Measurements from ENCODE around the gene SPHK1.
A peak's percentile ranks its signal among the peaks of the same experiment; 100 is the strongest.

The SPHK1 gene

DNA sequence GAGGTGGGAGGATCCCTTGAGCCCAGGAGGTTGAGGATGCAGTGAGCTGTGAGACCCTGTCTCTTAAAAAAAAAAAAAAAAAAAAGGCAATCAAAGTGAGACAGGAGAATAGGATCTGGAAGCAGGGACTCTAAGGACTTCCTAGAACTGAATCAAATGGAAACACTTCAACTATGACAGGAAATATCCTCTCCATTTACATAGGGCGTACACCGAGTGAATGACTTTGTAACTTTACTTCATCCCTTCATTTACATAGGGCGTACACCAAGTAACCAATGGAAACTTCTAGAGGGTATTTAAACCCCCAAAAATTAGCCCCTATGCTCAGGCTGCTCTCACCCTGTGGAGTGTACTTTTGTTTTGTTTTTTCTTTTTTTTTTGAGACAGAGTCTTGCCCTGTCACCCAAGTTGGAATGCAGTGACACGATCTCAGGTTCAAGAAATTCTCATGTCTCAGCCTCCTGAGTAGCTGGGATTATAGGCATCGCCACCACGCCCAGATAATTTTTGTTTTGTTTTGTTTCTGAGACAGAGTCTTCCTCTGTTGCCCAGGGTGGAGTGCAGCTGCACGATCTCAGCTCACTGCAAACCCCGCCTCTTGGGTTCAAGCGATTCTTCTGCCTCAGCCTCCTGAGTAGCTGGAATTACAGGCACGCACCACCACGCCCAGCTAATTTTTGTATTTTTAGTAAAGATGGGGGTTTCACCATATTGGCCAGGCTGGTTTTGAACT is 21.1 kb upstream of the SPHK1 start:
- DNase-seq = no peak

DNA sequence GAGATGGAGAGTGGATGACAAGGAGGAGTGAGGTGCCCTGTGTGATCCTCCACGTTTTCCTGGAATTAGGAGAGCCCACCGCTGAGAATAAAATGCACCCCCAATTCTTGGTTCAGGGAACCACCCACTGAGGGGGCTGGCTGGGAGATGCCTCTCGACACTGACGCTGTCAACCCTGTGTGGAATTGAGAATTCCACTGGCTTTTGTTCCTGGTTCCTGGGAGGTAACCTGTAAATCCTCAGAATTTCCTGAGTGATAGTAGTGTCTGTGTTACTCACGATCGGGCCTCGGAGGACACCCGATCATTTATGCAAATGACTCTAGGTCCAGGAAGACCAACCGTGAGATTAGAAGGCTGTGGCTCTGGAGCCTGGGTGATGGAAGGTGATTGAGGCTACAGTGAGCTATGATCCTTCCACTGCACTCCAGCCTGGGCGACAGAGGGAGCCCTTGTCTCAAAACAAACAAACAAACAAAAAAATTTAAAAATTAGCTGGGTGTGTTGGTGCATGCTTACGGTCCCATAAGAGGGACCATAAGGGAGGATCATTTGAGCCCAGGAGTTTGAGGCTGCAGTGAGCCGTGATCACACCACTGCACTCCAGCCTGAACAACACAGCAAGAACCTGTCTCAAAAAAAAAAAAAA is 19.0 kb upstream of the SPHK1 start:
- DNase-seq = no peak

DNA sequence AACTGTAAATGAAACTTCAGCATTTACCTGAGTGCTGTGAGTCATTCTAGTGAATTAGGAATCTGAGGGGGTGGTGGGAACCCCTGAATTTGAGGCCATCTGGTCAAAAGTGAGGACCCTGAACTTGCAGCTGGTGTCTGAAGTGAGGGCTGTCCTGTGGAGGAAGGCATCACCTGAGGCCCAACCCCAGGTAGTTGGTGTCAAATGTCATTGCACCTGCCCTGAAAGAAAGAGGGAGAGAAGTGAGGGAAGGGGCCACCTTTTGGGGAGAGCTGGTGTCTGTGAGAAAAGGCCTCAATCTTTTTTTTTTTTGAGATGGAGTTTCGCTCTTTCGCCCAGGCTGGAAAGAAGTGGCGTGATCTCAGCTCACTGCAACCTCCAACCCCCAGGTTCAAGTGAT is 18.2 kb upstream of the SPHK1 start:
- no peak for DNase-seq

DNA sequence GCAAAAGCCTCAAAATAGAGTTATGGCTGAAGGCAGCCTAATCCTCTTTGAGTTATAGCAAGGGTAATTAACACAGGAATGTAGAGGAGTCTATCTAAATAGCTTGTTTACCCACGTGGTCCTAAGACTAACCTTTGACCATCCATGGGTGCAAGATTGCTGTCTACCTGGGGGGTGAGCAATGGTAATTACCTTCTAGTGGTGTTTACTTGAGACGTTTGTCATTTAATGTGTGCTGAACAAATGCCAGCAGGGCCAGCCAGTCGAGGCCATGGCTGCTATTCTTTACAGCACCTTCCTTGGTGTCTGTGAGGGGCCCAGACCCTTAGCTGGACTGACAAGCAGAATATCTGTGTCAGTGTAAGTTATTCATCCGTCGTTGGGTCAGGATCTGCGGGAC is 16.8 kb upstream of the SPHK1 start:
- DNase-seq = no peak

DNA sequence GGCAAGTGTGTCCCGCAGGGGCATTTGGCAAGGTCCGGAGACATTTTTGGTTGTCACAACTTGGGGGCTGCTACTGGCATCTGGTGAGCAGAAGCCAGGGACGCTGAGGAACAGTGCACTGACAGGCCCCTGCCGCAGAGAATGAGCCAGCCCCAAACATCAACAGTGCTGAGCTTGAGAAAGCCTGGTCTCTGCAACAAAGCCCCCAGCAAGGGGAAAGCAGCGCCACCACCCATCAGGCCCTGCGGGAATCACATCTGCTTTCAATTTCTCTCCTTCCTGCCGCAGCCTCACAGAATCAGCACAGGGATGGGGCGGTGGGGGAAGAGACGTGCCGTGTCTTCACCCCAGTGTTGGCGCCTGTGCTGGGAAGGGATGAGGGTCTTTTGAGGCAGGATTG is 15.9 kb upstream of the SPHK1 start:
- DNase-seq = no peak

DNA sequence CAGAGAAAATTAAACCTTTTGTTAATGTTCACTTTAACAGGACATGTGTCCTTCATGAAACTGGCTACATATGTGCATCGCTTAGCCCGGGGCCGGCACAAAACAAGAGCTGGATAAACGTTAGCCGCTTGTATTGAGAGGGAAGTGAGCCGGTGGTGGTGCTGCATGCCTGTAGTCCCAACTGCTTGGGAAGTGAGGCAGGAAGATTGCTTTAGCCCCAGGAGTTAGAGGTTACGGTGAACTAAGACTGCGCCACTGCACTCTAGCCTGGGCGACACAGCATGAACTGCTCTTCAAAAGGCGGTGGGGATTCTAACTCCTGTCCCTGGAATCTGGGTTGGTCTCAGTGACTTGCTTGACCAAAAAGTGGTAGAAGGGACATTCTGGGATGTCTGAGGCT is 15.0 kb upstream of the SPHK1 start:
- DNase-seq = no peak

DNA sequence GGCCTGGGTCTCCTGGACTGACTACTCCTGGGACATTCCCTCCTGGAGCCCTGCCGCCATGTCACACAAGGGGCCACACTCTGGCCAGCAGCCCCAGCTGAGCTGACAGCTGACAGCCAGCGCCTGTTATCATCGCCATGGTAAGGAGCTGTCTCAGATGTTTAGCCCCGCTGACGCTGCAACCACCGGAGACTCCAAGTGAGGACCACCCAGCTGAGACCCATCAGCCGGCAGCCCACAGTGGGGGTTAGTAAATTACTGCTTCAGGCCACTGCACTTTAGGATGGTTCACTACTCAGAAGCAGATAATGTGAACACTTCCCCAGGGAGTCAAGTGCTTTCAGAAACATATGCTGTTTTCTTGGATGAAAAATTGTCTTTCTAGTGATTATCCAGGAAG is 14.6 kb upstream of the SPHK1 start:
- no peak for DNase-seq

DNA sequence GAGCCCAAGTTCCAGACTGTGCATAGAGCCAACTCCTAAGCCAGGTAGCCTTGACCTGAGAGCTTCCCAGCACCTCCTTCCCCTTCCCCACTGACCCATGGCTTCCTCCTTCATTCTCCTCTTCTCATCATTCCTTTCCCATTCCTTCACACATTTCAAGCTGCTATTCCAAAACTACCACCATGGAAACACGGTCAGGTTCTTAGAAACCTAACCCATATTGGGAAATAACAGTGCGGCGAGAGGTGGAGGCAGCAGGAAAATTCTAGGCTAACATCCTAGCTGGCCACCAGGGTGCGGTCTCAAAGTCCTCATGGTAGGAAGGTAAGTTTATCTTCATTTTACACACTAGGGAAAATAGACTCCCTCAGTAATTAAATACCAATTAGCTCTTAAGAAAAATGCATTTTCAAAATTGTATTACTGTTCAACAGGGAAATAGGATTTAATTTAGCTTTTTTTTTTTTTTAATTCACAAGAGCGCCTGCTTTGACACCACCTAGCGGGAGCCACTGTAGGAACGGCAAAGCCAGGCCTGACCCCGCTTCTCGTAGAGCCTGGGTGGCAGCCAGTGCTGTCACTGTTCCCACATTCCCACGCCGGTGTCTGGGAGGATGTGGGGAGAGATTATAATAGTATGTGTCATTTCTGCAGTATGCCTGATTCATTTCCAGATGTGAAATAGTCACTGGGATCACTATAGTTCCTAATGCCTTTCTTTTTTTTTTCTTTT is 14.0 kb upstream of the SPHK1 start:
- no peak for DNase-seq

DNA sequence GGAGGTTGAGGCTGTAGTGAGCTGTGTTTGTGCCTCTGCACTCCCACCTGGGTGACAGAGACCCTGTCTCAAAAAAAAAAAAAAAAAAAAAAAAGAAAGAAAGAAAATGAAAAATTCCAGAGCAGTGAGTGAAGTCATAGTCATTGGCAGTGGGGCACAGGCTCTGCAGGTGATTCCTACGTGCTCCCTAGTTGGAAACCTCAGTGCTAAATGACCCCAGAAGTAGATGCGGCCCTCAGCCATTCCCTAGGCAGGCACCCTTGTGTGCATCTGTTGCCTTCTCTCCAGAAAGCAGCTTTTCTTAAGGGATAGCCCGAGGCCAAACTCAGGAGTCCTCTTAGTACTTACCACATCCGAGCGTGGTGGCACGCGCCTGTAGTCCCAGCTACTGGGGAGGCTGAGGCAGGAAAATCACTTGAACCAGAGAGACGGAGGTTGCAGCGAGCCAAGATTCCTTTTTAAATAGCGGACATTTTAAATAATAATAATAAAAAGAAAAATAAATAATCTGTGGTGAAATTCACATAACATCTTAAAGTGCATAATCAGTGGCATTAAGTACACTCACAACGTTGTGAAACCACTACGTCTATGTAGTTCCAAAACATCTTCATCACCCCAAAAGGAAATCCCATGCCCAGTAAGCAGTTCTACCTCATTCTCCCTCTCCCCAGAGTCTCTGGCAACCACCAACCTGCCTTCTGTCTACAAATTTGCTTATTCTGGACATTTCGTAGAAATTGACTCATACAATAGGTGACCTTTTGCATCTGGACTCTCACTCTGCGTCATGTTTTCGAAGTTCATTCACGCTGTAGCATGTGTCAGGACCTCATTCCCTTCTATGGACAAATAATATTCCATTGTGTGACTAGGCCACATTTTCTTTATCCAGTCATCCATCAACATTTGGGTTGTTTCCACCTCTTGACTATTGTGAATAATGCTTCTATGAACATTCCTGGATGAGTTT is 12.5 kb upstream of the SPHK1 start:
- peak; percentile 68 for DNase-seq

DNA sequence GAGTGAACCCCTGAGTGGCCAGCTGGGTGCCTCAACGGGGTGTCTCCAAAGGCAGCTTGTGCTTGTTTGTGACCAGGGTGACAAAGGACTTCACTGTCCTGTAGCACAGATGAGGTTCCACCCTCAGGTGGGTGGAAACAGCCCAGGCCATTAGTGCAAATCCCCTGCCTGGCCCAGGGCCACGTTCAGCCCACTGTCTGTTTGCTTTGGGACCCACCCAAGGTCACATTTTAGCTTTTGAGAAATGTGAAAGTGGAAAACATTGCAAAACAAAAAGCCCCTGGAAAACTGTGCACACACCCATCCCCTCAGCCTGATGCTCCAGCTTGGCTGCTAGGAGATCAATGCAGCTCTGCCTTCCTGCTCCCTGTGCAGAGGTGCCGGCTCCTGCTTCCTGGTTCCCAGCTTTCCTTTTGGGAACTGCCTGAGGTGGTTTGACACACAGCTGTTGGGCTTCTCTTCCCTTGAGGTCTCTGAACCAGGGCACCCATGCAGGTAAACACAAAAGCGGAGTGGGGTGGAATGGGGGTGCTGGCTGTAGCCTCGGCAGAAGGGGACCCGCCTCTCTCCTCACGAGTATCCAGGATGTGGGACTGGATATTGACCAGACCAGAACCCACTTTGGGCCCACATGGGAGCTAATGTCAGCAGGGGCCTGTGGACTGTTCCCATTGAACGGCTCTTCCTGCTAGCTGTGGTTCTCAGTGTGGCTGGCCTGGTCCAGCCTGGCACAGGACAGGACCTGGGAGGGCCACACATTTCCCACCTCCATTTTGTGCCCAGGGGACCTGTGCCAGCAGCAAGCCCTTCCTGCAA is 7.9 kb upstream of the SPHK1 start:
- no peak for DNase-seq

DNA sequence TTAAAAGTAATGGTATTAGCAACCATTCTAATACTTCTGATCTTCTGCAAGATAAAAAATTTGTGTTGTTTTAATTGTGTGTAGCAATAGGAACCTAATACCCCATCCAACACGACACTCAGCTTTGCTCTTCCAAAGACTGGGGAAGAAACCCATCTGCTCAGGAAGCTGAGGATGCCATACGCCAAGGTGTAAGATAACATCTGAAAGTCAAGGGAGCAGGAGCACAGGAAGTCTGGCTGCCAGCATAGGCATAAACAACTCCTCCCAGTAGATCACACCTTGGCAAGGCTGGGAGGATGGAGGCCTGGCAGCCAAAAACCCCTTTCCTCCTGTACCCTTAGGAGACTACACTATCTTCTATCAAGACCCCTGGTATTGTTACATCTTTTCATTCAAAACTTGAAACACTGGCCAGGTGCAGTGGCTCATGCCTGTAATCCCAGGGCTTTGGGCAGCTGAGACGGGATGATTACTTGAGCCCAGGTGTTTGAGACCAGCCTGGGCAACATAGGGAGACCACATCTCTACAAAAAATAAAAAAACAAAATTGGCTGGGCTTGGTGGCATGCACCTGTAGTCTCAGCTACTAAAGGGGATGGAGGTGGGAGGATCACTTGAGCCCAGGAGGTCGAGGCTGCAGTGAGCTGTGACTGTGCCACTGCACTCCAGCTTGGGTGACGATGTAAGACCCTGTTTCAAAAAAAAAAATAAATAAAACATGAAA is 5.7 kb upstream of the SPHK1 start:
- DNase-seq = no peak

DNA sequence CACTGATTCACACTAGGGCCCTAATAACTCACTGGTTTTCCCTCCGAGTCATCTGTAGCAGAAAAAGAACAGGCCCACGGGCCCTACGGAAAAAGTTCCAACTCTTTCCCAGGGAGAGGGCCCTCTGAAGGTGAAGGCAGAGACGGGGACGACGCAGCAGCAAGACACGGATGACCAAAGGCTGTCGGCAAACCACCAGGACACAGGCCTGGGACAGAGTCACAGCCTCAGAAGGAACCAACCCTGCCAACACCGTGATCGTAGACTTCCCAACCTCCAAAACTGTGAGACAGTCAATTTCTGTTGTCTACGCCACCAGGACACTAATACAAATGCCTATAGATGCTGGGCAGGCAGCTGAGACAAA is 5.2 kb upstream of the SPHK1 start:
- no peak for DNase-seq

DNA sequence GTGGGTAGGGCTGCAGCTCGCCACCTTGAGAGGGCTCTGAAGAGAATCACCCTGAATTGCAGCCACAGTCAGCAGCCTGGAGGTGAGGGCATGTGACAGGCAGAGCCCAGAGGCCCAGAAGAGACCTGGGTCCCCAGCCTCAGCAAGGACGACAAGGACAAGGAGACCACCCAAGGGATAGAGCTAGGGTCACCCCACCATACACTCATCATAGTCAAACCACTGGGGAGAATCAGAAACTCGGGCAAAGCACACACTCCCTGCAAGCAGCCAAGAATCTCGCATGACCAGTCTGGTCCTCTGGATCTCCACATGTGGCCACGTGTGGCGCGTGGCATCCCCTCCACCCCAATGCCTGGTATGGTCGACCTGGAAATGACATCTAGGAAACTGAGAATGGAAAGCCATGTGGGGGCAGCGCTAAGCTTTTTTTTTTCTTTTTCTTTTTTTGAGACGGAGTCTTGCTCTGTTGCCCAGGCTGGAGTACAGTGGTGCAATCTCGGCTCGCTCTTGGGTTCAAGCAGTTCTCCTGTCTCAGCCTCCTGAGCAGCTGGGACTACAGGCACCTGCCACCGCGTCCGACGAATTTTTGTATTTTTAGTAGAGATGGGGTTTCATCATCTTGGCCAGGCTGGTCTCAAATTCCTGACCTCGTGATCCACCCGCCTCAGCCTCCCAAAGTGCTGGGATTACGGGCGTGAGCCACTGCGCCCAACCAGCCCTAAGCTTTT is 4.6 kb upstream of the SPHK1 start:
- no peak for DNase-seq

DNA sequence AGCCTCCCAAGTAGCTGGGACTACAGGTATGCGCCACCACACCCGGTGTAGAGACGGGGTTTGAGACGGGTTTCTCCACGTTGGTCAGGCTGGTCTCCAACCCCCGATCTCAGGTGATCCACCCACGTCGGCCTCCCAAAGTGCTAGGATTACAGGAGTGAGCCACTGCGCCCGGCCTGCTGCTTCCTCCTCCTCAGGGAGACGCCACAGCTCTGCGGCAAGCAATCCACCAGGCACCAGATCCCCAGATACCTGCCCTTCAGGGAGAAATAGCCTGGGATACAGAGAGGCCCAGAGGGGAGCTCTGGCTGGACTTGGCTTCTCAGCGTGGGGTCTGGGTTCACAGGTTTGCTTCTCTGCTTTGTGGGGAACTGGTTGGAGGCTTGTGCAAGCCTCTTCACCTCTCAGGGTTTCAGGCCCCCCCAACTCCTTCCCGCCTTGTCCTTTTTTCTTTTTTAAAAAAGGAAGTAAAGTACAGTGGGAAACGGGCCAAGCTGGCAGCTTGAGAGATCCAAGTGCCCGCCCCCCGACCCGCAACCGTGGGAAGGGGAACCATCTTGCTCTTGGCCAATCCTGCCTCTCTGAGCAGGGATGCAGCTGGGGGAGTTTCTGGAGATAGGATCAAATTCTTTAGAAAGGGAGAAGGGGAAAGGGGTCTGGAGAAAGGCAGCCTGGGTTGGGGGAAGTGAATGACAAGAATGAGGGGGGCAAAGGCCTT is 2.6 kb upstream of the SPHK1 start:
- no peak for DNase-seq

DNA sequence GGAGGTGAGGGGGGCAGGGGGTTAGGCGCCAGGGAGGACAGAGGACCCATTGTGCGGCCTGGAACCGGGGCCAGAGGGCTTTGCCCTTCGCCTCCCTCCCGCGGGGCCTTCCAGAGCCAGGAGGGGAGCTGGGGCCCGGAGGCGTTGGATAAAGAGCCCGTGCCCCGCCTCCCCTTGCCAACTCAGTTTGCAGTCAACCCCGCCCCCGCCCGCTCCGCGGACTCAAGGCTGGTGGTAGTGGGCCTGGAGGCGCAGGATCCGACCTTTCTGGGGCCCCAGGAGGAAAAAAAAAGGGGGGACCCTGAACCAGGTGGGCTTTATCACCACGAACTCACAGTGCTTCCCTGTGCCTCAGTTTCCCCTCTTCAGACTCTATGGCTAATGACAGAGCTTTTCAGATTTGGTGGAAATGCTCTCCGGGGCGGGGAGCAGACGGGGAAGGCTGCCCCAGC is 2.0 kb upstream of the SPHK1 start:
- DNase-seq = no peak

DNA sequence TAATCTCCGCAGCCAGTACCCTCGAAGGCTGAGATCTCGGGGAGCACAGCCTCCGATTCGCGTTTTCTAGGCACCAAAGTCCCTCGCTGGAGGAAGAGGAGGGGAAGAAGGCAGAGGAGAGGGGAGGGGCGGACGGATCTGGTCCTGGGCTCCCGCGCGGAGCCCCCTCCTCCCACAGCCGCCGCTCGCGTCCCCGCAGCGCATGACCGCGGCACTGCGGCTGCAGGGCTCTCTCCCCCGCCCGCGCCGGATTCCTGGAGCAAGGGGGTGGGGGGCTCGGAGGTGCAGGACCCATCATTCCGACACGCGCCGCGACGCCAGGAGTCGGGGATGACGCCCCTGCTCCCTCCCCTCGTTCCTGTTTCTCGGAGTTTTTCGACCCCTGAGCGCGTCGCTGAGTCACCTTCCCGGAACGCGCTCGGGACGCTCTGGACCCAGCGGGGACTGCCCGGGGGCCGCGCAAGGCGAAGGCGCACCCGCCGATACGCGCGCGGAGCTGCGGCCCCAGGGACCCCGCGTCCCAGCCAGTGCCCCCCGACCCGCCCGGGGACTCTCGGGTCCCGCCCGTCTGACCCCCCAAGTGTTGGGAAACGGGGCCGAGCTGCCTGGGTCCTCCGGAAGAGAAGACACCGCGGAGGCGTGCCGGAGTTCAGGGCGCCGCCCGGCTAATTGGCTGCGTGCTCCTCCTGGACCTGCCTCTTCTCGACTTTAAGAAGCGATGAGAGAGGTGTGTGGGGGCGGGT is 1.4 kb upstream of the SPHK1 start:
- DNase-seq = peak; percentile 79

DNA sequence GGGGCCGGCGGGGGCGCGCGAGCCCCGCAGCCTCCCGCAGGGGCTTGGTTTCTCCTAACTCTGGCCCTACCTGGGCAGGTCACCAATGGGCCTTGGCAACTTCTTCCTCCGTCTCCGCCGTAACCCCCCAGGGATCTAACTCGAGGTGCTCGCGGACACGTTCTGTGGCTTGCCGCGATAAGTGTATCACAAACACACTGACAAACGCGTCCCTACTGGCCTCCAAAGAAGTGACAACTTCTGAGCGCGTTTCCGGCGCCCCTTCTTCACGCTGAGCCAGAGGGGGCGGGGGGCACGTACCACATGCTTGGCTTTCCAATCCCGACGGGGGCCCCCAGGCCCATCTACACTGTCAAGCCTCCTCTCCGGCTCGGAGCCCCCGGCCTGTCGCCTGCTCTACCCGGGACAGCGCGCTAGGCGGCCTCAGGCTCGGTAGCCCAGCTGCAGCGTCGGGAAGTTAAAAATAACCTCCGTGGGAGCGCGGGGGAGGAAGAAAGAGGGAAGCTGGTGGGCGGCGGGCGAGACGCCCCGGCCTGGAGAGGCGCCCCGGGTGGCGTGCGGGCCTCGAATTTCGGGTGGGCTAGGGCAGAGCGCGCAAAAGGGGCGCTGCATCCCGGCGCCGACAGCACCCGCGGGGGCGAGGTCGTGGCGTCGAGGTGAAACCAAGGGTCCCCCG is 725 bp upstream of the SPHK1 start:
- peak; percentile 71 for DNase-seq

Data from RPMI8226 (cell line).